Neural cell (in vitro differentiated cells): ENCODE results near the gene TADA3.

ENCODE experiments used
- EP300 ChIP-seq: fragments of 450-650 bp; conservative IDR thresholded peaks from 2 replicates; pipeline ENCODE4 v1.6.1; 2014; ENCODE audit warnings: antibody characterized with exemption, mild to moderate bottlenecking, moderate library complexity; ENCODE audit not compliant: poor library complexity, severe bottlenecking
- EZH2 ChIP-seq: fragments of 200-600, 300-800 bp; shearing (Covaris generic), sonication (generic); IDR thresholded peaks from 2 replicates; pipeline ENCODE4 v1.6.1; 2014; ENCODE audit warnings: antibody characterized with exemption, low read length, borderline replicate concordance, mild to moderate bottlenecking; ENCODE audit not compliant: insufficient read depth, poor library complexity, severe bottlenecking
- MXI1 ChIP-seq: fragments of 450-650 bp; conservative IDR thresholded peaks from 2 replicates; pipeline ENCODE4 v1.6.1; 2014; ENCODE audit warnings: antibody characterized with exemption, mild to moderate bottlenecking; ENCODE audit not compliant: poor library complexity, severe bottlenecking
- POLR2AphosphoS5 ChIP-seq: IDR thresholded peaks from 2 replicates; pipeline ENCODE4 v1.6.1; 2012
- RAD21 ChIP-seq: fragments of 450-650 bp; conservative IDR thresholded peaks from 2 replicates; pipeline ENCODE4 v1.6.1; 2014; ENCODE audit warnings: antibody characterized with exemption, mild to moderate bottlenecking, moderate library complexity
- TAF1 ChIP-seq: IDR thresholded peaks from 2 replicates; pipeline ENCODE4 v1.6.1; 2012; ENCODE audit warnings: low read depth
- TF ChIP-seq, protein P1 (sequence below): fragments of 450-650 bp; IDR thresholded peaks from 2 replicates; pipeline ENCODE4 v1.5.1; 2014; ENCODE audit warnings: antibody characterized with exemption, mild to moderate bottlenecking, moderate library complexity; ENCODE audit not compliant: poor library complexity, severe bottlenecking
- TF ChIP-seq, protein P2 (sequence below): IDR thresholded peaks from 2 replicates; pipeline ENCODE4 v1.6.1; 2012; ENCODE audit warnings: borderline replicate concordance

DNA sequence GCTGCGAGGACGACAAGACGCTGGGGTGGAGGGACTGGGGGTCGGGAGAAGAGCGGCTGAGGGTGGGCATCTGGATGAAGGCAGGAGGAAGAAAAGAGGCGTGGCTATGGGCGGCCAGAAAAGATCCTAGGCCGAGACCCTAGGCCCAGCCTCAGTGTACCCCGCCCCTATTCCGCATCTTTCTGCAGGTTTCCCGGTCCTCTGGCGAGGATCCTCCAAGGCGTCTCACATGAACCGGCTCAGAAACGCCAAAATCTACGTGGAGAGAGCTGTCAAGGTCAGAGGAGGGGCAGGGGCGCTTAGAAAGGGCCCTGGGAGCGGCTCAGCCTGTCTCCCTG lies 18.1 kb upstream of the TADA3 start:
- TF ChIP-seq, protein P1, sequence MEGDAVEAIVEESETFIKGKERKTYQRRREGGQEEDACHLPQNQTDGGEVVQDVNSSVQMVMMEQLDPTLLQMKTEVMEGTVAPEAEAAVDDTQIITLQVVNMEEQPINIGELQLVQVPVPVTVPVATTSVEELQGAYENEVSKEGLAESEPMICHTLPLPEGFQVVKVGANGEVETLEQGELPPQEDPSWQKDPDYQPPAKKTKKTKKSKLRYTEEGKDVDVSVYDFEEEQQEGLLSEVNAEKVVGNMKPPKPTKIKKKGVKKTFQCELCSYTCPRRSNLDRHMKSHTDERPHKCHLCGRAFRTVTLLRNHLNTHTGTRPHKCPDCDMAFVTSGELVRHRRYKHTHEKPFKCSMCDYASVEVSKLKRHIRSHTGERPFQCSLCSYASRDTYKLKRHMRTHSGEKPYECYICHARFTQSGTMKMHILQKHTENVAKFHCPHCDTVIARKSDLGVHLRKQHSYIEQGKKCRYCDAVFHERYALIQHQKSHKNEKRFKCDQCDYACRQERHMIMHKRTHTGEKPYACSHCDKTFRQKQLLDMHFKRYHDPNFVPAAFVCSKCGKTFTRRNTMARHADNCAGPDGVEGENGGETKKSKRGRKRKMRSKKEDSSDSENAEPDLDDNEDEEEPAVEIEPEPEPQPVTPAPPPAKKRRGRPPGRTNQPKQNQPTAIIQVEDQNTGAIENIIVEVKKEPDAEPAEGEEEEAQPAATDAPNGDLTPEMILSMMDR: no peak
- TF ChIP-seq EZH2 (no peak), MXI1 (no peak), RAD21 (no peak), POLR2AphosphoS5 (no peak), EP300 (no peak), TAF1 (no peak)
- TF ChIP-seq, protein P2, sequence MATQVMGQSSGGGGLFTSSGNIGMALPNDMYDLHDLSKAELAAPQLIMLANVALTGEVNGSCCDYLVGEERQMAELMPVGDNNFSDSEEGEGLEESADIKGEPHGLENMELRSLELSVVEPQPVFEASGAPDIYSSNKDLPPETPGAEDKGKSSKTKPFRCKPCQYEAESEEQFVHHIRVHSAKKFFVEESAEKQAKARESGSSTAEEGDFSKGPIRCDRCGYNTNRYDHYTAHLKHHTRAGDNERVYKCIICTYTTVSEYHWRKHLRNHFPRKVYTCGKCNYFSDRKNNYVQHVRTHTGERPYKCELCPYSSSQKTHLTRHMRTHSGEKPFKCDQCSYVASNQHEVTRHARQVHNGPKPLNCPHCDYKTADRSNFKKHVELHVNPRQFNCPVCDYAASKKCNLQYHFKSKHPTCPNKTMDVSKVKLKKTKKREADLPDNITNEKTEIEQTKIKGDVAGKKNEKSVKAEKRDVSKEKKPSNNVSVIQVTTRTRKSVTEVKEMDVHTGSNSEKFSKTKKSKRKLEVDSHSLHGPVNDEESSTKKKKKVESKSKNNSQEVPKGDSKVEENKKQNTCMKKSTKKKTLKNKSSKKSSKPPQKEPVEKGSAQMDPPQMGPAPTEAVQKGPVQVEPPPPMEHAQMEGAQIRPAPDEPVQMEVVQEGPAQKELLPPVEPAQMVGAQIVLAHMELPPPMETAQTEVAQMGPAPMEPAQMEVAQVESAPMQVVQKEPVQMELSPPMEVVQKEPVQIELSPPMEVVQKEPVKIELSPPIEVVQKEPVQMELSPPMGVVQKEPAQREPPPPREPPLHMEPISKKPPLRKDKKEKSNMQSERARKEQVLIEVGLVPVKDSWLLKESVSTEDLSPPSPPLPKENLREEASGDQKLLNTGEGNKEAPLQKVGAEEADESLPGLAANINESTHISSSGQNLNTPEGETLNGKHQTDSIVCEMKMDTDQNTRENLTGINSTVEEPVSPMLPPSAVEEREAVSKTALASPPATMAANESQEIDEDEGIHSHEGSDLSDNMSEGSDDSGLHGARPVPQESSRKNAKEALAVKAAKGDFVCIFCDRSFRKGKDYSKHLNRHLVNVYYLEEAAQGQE: no peak
